NCI-H1417 (cell line): ENCODE results near the gene JAM2.
"Not testable (repeated sequence)": the region's sequence is repeated elsewhere in the genome, so short reads cannot be mapped to it uniquely, and the experiment has no call there.

ENCODE experiments used
- DNase-seq, 3 experiments: peaks; one replicate each; lab custom pipeline; 2025; lab: John Stamatoyannopoulos, UW

Gene JAM2, protein sequence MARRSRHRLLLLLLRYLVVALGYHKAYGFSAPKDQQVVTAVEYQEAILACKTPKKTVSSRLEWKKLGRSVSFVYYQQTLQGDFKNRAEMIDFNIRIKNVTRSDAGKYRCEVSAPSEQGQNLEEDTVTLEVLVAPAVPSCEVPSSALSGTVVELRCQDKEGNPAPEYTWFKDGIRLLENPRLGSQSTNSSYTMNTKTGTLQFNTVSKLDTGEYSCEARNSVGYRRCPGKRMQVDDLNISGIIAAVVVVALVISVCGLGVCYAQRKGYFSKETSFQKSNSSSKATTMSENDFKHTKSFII

DNA sequence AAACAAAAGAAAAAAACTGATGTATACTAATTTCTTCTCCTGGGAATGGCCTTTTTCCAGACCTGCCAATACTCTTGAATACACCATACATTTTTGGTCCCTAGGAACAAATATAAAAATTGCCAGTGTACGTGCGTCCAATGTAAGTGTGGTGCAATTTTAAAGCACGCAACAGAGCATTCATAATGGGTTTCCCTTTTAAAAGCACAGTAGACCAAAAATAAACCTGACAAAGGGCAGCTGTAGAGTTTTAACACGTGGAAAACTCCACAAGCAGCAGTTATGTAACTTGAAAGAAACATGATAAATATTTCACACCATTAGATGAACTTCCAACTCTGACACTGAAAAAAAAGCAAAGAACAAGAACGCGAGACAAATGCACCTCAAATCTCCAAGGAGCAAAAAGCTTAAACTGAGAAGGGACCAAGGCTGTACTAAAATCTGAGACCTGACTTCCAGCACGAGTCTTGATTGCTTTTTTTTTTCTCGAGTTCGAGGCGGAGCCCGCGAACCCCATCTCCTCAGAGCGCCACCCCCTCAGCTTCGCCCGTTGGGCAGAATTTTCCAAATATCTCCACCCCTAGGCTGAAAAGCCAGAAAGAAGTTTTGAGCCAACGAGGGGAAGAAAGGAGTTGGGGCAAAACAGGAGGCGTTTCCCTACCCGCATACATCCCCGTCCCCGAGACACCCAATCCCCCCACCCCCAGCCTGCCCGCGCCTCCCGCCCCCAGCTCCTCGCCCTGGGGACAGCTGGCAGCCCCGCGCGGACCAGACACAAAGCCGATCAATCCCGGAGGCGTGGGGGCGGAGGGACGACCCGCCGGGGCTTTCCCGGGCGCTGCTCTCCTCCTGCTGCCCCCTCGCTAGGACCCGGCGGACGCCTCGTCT is at the start of gene JAM2:
Gene JAM2, plus strand, starts transcription at position 599 of the 891 bp plus-strand sequence. CDS start 564 bp downstream, outside the sequence.
- peak in 2 of 3 experiments; percentile 57 to 69 for DNase-seq

DNA sequence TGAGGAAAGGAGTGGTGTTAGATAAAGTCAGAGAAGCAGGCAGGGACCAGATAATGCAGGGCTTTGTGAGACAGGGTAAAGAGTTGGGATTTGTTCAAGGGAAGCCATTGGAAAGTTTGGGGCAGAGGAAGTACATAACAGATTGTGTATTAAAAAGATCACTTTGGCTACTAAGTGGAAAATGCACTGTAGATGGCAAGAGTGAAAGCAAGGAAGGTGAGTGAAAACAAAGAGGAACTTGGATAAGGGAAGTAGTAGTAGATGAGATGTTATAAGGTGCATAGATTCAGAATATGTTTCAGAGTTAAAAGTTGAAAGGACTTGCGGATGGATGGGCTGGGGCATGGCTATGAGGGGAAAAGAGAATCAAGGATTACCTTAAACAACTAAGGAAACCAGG is 49.2 kb upstream of the JAM2 start:
- DNase-seq = no peak

DNA sequence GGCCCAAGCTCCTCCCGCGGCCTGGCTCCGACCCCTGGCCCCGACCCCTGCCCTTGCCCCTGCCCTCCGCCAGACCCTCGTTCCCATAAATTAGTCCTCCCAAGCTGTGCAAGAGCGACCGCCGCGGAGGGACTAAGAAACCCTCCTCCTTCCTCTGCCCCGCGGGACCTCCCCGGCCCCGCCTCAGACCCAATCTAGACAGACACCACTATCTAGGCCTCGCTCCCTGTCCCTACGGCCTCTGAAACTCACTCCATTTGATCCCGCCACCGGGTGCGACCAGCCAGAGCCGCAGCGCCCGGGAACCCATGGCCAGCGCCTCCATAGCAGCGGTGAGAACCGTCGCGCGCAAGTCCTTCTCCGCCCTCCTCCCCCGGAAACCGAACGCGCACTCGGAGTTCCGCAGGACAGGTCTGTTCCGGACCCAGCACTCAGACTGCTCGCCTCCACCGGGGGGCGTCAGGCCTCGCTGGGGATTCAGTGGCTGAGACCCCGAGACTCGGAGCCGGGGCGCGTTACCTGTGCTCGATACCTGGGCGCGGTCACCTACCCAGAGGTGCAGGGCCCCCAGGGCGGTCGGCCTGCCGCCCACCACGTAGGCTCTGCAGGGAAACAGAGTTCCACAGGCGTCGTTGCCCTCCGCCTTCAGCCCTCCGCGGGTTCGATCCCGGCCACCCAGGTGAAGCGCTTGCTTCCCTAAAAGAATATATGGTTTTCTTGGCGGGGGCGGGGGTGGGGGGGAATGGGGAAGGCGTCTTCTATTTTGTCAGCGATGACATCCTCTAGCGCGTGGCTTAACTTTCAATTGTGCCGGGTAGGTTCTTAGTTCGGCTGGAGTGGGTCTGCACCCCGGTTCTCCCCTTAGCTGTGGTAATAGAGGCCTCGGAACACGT is 31.7 kb upstream of the JAM2 start, which contains the start of gene MRPL39:
Gene MRPL39, minus strand, starts transcription at position 331 of the 893 bp plus-strand sequence. Its CDS starts 6 bp downstream, at position 325.
- DNase-seq = peak; percentile 81 to 94 (median 91)

DNA sequence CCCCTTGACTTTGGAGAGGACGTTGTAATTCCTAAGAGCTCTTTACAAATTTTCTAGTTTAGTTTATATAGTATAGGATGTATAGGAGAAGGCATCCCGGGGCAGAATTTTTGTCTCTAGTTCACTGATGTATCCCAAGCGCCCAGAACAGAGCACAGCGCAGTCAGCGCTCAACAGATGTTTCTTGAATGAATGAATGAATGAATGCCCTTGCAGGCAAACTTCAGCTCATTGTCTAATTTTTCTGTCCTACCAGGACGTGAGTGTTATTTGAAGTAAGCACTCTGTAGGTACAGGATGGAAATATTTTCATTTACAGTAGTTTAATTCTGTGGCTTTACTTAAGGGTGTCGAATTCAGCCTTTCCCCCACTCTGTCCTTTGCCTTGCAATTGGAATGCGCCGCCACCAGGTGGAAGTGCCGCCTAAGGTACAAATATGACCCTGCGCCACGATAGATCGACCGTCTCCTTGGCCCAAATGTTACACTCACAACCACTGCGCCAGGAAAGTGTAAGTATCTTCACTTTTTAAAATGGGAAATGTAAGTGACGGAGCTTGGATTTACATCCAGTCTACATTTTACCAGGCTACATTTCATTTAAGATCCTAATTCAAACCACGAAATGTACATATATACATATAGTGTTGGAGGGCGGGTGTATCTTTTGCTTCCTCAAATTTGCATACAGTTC is 30.9 kb upstream of the JAM2 start:
- DNase-seq = peak; percentile 77 to 89 (median 79)

DNA sequence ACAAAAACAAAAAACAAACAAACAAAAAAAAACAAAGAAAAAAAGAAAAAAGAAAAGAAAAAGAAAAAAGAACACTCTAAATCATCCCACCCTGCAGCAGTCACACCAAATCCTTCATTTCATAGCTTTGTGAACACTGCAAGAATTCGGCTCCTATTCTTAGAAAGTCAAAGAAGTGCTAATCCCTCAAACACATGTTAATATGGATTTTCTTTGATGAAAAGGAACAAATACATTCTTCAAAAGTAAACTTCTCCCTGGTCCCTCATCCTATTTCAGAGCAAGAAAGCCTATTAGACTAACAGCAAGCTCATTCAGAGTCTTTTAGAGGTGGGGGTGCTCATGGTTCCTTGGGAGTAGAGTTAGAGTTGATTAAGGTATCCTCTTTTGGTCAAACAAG is 24.6 kb upstream of the JAM2 start:
- no peak for DNase-seq

DNA sequence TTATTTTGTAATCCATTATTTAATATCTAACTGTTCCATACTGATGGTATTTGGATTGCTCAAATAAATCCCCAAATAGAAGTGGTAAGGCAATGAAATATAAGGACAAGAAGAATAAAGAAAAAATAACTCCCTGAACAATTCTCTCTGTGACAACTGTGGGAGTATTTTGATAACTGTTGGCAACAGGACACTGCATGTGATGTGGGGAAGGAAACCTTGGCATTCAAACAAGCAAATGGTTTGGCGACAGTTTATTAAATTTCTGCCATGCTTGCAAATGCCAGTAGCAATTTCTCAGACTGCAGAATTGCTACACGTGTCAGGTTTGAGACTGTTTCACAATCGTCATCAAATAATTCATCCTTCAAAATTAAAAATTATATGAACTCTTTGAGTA is 23.2 kb upstream of the JAM2 start:
- no peak for DNase-seq

DNA sequence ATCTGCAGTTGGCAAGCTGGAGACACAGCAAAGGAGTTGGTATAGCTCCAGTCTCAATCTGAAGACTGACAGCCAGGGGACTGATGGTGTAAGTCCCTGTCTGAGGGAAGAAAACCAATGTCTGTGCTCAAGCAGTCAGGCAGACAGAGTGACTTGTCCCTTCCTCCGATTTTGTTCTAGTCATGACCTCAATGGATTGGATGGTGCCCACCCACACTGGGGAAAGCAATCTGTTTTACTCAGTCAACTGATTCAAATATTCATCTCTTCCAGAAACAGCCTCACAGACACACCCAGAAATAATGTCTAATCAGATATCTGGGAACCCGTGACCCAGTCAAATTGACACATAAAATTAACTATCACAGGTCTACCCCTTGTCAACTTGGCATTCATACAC is 19.9 kb upstream of the JAM2 start:
- no peak for DNase-seq

DNA sequence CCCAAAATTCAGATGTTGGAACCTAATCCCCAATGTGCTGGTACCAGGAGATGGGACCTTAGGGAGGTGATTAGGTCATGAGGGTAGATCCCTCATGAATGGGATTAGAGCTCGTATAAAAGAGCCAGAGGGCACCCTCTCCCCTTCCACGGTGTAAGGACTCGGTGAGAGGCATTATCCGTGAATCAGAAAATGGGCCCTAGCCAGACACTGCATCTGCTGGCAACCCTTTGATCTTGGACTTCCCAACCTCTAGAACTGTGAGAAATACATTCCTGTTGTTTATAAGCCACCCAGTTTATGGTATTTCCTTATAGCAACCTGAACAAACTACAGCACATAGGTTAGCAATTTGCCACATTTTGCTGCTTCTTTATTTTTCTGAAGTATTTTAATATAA is 14.5 kb upstream of the JAM2 start:
- DNase-seq = no peak

DNA sequence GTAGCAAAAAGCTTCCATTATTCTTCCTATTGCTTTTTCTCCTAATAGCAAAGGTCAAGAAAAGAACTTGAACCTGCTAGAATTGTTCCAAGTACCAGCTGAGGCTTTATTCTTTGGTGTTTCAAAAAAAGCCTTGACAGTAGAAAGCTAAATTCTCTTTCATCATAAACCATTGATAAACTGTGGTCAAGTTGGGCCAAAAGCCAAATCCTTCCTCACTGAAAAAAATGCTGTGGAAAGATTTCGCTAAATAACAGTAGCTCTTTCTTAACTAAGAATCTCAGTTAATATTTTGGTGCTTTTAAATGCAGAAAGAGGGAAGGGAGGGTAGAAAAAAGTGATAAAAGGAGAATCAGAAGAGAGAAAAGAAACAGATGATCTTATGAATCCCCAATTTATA is 14.0 kb upstream of the JAM2 start:
- no peak for DNase-seq

DNA sequence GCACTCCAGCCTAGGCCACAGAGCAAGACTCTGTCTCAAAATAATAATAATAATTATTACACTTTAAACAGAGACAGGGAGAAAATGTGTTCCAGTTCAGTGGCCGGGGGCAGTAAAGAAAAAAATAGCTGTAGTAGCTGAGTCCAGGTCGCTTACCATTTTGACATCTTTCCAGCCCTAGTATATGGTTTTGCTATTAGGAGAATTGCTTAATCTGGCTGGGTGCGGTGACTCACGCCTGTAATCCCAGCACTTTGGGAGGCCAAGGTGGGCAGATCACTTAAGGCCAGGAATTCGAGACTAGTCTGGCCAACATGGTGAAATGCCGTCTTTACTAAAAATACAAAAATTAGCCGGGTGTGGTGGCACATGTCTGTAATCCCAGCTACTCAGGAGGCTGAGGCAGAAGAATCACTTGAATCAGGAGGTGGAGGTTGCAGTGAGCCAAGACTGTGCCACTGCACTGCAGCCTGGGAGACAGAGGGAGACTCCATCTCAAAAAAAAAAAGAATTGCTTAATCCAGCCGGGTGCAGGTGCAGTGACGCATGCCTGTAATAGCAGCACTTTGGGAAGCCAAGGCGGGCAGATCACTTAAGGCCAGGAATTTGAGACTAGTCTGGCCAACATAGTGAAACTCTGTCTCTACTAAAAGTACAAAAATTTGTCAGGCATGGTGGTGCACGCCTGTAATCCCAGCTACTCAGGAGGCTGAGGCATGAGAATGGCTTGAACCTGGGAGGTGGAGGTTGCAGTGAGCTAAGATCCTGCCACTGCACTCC is 13.1 kb upstream of the JAM2 start:
- not testable (repeated sequence) for DNase-seq

DNA sequence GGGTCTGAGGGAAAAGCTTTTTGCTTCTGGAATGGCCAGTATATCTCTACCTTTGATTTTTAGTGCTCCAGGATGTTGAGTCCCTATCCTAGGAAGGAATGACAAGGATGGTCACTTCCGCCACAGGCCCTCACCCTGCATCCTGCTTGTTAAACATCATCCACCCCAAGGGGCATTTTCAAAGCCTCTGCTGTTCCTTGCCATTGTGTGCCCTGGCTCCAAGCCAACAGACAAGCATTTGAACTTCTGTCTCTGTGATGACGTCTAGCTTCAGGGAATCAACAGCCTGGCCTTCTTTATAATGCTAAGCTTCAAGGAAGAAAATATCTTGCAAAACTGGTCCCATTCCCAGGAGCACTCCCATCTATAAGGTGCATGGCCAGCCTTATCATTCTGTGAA is 12.3 kb upstream of the JAM2 start:
- peak in 1 of 3 experiments; percentile 56 for DNase-seq

DNA sequence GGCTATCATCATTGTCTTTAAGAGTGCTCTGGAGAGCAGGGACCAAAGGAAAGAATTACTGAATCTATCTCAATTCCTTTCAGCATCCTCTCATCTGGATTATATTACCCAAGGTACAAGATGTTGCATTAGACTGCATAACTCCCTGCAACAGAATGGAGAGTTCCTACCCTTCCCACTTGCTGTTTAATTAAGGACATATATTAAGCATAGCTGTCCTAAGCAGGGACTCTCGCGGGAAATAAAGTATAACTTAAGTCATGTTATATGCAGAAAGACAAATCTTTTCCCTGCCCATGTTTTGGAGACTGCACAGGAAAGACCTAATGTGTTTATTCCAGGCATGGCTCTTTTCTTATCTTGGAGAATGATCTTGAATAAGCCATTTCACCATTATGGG is 6.8 kb upstream of the JAM2 start:
- no peak for DNase-seq

DNA sequence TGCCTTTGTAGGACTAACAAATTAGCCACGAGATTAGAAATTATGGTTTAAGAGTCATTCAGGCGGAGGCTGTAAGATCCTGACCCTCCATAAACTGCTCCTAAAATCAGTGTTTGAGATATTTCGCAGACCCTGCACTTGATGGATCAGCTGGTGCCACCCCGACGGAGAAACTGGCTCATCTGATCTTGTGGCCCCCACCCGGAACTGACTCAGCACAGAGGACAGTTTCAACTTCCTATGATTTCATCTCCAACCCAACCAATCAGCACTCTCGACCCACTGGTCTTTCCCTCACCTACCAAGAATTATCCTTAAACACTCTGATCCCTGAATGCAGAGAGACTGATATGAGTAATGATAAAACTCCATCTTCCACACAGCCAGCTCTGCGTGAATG is 3.7 kb upstream of the JAM2 start:
- no peak for DNase-seq

DNA sequence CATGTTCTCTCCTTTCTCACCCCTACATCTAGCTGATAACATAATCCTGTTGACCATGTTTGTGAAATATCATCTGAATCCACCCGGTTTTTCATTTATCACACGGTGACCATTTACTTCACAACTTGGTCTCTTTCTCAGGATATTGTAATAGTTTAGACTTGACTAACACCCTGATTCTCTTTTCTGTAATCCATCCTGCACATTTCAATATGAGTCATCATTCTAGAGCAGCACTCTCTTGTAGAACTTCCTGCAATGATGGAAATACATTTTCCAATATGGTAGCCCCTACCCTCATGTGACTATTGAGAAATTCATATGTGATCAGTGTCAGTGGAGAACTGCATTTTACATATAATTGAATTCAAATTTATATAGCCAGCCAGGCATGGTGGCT is 2.3 kb upstream of the JAM2 start:
- DNase-seq = no peak

DNA sequence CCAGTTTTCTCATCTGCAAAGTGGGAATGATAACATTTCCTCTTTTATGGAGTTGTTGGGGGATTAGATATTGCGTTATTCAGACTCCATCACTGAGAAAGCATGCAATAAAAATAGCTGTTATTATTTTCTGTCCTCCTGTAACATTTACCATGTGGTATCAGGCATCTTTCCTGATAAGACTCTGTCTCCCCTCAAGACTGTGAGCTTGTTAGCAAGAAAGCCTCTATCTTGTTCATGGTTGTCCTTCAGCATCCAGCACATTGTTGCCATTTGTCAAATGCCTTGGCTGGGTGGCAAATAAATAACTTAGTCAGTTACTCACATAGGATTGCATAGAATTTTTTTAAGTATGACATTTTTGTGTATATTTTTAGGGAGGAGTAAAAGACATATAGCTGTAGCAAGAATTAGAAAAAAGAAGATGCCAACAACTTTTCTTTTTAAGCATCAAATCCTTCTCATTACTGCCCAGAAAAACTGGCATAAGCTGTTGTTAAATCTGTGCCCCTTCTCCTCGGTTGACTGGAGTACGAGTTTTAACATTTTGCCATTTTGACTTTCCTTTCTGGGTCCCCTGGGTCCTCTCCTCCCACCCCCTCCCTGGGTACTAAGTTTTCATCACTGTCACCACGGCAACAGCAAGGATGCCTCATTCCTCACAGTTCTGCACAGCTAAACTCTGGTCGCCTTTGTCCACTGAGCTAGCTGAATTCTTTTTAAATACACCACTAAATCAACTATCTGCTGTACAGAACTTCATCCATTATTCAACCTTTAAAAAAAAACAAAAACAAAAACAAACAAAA is 1.0 kb upstream of the JAM2 start:
- peak in 2 of 3 experiments; percentile 8 to 52 for DNase-seq

DNA sequence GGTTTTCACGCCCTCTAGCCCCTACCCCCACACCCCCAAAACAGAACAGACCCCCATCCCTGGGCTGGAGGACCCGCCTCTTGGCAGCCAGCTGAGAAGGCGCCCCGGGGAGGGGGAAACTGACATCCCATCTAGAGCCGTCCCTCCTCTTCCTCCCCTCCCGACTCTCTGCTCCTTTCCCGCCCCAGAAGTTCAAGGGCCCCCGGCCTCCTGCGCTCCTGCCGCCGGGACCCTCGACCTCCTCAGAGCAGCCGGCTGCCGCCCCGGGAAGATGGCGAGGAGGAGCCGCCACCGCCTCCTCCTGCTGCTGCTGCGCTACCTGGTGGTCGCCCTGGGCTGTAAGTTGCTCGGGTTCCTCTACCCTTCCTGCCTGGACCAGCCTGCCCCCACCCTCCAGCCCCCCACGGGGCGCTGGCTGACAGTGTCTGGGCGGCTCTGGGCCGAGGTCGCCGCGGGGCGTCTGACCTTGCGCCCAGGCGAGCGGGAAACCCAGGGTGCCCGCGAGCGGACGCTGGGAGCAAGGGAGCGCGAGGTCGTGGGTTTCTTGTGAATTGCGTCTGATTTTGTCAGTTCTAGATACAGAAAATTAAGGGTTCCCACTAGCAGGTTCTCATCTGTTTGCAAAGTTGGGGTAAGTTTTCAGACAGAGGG is 618 bp downstream of the JAM2 start:
- peak in 2 of 3 experiments; percentile 71 to 73 for DNase-seq

DNA sequence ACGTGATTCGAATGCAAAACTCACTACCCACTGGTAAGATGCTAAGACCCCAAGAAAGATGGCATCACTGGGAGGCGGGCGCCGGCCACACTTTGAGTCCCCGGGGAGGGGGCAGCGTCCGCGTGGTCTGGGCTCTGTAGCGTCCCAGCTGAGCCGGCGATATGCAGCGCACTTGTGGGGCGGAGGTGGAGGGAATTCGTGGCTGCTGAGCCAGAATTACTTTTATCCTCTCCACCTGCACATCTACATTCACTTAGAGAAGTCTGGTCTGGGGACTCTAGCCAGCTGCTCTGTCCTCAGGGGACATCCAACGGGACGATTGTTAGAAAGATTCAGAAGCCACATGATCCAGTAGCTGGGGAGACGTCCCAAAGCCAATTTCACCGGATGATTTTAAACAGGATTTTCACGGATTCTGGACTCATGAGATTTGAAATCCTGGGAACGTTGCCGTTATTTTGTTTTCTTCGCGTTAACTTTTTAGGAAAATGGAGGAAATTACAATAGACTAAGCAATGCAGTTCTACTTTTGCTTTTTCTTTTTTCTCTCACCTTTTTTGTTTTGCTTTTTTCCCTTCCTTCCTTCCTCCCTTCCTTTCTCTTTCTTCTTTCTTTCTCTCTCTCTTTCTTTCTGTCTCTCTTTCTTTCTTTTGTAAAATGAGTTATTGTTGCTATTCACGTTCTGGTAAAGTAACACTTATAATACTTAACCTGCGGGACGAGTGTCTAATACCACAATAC is 1.3 kb downstream of the JAM2 start:
- DNase-seq = peak in 1 of 3 experiments; percentile 73

DNA sequence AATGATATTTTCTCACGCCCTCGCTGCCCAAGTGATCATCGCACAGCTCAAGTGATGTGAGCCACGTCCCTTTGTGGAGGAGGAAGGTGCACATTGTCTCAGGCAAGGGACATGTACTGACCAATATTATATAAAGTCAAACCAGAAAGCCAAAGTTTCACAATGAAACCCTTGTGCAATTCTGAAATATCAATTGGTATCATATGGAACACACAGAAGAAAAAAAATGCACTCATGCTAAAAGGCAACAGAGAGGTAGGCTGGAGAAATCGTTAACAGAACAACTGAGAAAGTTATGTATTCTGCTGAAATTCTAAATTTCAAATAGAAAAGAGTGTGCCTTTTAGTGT is 1.9 kb downstream of the JAM2 start:
- peak in 1 of 3 experiments; percentile 18 for DNase-seq

DNA sequence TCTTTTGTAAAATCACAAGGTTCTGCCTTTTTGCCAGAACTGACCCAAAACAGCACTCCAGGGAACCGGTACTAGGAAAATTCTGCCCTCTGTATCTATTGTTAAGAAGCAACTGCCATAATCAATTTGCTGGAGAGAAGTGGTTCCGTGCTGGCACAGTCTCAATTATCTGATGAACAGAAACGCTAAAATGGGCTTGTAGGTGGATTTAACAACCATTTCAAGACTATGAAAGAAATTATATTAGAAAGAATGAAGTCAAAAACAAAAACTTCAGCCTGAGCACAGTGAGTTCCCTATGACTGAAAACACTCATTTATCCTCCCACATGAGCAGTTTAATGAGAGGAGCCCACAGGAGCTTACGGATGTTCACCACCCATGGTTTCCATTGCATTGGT is 4.4 kb downstream of the JAM2 start:
- DNase-seq = no peak
